ENCODE data around the gene CFAP221.

Gene CFAP221

DNA sequence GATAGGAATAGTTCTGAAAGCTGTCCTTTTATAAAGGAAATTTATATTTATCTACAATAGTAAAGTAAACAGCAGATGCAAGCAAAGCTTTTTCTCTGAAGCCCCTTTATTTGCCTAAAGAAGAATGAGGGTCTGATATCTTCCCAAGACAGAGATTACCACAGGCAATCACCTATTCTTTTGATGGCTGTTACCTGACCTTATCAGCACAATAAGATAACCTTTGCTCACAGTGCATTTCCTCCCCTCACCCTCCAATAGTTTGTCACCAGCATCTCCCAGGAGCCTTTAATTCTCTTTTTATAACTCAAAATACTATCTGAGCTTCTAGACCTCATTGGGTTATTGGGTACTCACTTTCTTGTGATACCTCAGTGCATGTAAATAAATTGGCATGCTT is 6.5 kb upstream of the CFAP221 start:
- no peak for DNase-seq

DNA sequence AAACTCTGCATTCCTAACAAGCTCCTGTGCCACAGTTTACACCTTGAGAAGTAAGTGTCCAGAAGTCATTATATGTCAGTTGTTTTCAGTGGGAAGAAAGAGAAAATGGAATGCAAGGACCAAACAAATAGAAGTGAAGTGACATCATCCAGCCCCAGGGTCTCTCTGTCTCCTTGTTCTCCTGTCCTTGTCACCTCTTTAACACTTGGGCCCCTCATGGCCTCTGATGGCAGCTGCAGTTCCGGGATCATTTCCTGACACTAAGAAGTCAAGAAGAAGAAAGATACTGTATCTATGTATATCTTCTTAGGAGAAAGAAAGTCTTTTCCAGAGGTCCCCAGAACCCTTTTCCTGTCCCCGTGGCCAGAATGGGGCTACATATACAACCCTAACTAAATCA is 2.8 kb upstream of the CFAP221 start:
- DNase-seq: no peak

DNA sequence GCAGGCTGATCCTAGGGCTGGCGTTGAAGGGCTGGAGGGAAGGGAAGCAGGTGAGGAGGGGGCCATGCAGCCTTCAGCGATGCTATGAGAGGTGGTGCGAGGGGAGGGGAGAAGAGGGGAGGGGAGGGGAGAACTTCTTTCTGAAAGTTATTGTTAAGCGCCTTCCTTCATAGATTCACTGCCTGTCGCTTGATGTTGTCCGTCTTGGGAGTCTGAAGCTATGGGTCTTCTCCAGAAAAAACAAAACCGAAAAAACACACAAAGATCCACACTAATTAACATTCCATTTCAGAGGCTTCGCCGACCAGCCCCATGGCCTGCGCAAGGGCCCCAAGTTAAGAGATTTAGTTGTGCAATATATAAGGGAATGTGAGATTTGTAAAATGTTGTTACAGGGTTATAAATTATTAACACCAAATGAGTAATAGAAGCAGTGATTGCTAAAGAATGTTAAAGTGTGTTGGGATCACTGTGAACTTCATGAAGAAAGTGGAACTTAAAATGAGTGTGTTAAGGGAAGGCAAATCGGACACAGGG is 758 bp downstream of the CFAP221 start:
- DNase-seq: no peak

DNA sequence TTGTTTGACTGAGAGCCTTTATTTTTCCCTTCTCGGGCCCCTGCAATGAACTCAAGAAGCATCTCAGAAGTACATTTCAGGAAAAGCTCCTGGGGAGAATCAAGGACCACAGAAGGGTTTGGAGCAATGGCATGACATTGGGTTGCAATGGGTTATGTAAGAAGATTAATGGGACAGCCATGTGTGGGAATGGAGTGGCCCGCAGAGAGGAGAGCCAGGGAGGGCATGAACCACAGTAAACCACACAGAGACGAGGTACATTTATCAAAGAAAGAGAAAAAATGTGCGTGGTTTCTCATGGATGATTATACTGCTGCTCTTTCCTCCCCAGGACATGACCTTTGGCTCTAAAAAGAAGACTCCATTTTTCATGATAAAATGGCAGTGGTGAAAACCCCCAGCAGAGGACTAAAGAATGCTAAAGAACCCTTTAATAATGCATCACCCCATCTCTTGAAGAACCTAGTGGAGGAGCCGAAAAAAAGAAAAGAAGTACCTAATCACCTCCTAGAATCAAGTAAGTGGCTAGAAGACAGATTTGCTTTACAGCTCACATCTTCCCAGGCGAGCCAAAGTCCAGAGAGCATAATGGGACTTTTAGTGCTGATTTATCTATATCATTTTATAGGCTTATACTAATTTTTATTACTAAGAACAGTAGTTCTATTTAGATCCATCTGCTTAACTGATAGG is 1.7 kb downstream of the CFAP221 start:
- no peak for DNase-seq

DNA sequence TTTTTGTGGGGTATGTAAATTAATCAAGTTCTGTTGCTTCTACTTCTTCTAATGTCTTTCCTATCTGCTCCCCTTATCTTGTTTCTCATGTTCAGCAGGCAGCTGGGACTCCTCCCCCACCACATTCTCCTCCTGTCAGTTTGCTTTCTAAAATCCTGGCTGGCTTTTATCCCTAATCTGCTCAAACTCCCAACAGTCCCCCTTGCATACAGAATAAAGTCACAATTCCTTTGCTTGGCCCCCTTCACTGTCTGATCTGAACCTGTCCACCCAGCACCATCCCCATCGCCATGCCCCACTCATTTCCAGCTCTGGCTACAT is 2.2 kb downstream of the CFAP221 start:
- no peak for DNase-seq

DNA sequence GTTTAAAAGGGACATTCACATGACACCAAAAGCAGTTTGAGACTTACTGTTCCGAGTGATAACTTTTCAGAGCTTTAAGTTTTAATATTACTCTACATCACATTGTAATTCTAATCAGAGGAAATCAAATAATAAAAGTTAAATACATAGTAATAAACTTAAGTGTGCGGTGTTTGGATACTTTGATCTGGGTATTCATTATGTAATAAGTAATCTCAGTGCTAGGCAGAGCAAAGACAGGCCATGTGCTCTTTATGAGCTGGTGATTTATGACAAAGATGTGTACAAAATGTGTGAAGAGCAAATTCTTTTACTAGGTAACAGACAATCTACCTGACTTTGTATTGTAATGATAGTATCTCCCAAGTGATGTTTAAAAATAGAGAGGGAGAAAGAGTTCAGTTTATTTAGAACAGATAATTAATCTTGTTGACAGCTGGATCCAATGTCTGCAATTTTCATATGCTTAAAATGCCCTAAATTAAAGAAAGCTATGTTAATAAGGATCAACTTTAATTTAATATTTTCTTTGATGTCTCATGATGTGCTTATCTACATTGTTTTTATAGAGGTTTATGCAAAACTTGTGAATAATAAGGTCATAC is 4.4 kb downstream of the CFAP221 start:
- peak; percentile 23 for DNase-seq

DNA sequence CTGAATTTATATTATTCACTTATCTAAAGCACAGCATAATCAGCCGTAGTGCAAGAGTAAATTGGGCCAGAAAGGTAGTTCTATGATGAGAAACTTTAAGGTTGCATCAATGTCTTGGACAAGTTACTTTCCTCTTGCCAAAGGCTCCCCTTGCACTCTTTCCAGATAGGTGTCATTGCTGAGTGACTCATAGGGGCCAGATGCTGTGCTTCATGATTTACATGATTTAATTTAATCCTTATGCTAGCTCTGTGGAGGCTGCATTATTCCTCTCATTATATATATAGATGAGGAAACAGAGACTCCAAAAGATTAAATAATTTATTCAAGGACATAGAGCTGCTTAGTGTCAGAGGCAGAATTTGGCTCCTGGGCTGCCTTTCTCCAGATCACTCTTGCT is 5.0 kb downstream of the CFAP221 start:
- DNase-seq: peak; percentile 76

DNA sequence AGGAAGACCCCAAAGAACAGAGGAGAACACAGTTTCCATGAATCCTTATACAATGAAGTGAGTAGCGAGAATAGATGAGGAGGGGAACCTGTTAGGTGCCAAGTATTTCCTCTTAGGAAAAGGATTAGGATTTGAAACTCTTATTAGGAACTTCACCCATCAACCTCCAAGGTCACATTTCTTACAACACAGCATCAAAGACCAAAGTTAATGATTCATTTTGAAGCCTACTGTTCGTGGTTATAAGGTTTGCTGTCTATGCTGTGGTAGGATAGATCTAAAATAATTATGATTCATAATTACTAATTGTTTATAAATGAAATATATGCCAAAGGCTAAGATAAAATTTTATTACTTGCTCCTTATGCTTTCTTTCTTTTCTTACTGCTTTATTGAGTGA is 6.1 kb downstream of the CFAP221 start:
- DNase-seq: no peak

DNA sequence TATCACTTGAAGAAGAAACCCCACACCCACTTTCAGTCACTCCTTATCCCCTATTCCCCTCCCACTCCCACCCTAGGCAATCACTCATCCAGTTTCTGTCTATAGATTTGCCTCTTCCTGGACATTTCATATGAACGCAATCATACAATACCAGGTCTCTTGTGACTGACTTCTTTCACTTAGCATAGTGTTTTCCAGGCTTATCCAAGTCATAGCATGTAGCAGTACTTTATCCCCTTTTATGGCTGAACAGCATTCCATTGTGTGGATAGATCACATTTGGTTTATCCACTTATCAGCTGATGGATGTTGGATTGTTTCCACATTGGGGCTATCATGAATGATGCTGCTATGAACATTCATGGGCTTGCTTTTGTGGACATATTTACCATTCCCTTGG is 6.6 kb downstream of the CFAP221 start:
- DNase-seq: no peak

DNA sequence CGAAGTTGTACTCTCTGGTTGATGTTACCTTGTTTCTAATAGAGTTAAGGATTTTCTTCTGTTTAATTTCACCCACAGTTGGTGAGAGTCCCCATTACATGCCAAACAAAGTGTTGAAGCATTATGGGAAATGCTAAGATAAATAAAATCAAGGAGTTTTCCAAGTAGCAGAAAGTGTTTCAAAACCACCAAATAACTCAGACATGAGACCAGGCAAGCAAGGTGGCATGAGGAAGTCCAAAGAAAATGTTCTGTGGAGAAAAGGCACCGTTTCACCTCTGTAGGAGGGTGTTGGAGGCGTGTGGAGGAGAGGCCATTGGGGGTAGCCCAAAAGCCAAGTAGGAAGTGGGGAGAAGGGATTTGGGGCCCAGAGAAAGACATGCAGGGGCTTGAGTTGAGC is 8.7 kb downstream of the CFAP221 start:
- DNase-seq: no peak

DNA sequence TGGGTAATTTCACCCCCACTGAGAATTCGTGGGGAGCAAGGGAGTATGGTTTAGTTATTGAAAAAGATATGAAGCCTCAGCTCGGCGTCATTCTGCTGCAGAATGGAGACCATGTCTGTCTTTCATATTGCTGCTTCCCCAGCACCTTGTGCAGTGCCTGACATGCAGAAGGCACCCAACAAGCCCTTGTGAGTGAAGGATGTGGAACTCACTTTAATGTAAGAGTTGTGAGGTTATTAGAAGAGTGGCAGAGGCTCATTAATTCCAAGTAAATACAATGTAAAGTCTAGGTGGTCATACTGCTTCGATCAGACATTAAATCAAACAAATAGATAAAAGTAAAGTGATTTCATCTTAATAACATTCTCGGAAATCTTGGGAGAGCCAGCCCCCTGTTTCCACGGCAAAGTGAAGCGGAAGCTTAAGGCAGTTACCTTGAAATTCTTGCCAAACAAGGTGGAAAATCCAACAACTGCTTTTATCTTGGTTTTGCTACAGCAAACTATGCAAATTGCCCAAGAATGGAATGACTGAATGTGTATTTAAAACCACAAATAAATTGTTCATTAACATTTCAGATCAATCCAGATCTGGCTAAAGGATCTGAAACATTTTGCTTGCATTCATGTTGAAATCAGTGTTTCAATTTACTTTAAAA is 9.6 kb downstream of the CFAP221 start:
- DNase-seq: no peak

DNA sequence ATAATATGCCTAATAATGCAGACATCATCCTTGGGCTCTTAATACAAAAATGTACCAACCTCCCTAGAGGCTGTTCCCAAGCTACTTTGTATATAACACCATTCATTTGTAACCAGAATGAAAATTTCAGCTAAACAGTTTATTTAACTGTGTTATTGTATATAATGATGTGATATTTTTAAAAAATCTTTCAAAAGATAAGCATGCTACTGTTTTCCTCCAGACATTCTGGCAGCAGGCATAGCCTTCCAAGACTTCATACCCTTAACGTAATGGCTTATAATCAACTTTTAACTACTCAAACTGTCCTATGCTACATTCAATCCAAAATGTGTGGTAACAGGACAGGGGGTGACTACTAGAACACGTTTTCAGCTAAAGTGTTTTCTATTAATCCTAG is 21.2 kb downstream of the CFAP221 start:
- no peak for DNase-seq

DNA sequence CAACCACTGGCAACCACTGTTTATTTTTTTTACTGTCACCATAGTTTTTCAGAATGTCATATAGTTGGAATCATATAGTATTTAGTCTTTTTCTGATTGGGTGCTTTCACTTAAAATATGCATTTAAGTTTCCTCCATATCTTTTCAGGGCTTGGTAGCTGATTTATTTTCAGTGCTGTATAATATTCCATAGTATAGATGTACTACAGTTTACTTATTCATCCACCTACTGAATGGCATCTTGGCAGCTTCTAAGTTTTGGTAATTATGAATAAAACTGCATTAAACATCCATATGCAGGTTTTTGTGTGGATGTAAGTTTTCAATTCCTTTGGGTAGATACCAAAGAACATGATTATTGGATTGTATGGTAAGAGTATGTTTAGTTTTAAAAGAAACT is 23.0 kb downstream of the CFAP221 start:
- no peak for DNase-seq

DNA sequence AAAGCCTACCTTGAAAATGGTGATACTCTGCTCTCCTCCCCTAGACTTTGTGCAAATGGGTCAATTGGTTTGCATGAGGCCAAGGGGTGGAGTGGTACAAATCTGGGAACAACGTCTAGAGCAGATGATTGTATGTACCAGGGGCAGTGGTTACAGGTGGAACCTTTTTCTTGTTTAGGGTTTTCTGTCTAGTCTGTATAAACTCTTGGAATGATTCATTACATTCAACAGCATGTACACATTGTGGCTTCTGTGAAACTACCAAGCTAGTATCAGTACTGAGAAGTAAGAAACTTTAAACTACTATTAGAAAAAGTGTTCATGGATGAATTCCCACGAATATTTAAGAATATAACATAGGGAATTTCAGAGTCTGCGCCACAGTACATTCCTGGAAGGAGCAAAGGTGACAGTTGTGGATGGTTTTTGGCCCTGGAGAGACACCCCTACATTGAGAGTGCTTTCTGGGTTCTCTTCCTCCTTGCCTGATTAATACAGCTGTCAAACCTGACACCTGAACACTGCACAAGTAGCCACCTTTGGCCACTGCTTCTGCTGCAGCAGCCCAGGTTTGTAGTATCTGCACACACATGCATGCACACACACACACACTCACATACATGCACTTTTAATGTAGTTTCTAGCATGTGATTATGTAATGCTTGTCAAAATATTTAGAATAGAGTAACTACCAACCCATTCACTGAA is 30.0 kb downstream of the CFAP221 start:
- no peak for DNase-seq

DNA sequence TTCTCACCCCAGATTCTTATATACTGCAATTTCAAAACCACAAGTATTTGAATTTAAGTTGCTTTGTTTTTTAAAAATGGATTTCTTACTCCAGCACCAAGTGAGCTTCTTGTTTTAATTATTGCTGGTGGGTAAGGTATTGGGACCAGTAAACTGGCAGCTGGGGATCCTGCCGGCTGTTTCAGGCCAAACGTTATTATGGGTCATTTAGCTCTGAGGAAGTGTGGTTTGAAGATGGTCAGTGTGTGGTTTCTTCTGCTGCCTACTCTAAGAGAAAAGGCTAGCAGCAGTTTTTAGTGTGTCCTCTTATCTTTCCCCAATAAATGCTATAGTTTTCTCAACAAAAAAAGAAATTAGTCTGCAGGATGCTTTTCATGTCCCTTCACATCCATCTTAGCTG is 30.6 kb downstream of the CFAP221 start:
- DNase-seq: no peak

DNA sequence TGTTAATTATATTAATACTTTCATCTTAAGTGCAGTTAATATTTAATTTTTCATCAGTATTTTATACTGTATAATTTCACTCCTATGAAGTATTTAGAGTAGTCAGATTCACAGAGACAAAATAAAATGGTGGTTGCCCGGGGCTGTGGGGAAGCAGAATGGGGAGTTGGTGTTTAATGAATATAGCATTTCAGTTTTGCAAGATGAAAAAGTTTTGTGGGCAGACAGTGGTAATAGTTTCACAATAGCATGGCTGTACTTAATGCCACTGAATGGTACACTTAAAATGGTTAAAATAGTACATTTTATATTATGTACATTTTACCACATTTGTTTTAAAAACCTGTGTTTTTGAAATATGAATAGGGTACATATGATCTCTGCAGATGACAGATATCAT is 31.2 kb downstream of the CFAP221 start:
- DNase-seq: no peak

DNA sequence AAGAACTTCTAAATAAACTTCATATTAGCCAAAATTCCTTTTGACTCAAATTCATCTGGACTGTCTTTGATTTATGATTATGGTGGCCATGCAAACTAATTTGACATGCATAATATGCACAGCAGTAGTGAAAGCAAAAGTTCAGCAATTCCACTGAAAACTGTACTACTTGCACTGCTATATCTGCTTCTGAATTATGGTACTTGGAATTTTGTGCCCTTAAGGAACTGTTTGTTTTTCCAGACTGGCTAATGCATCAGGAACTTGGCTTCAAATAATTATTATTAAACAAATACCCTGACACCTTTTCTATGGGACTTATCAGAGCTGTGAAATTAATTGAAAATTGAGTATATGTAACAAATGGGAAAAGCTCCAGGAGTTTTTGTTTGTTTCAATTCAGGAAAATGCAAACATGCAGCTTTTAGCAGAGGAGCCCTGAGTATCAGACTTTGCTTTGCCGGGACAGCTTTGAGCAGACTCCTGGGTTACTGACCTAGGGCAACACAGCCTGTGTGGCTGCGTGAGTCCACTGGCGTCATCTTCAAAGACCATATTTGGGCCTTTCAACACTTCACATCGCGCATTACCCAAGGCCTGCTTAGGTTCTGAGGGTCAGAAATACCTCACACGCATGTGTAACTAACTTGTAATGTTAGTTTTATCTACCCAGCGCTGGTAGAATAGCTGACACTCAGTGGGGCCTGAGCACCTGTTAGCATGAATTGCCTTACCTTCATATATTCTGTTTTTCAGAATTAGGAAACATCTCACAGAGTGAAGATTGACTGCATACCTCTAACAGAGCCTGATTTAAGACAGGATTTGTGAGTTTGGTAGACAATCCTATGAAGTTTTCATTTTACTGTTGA is 35.4 kb downstream of the CFAP221 start:
- no peak for DNase-seq

DNA sequence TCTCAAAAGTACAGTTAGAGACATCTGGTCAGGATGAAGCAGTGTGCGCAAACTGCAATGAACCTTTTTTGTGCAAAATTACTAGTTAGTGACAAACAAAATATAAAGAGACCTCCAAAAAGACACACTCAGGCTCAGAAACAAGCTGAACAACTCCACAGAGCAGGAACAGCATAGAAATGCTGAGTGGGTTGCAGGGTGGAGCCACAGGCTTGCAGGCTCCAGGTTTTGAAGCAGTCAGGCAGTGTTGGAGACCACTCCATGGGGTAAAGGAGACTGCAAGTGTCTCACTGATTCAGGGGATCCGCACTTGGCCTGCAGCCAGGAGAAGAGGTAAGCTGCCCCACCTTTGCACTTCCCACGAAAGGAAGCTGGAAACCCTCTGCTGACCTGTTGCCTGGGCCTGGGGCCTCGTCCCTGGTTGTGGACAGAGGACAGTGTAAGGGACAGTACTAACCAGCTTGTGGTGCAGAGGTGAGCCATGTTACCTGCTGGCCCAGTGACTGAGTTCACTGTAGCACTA is 36.4 kb downstream of the CFAP221 start:
- no peak for DNase-seq

DNA sequence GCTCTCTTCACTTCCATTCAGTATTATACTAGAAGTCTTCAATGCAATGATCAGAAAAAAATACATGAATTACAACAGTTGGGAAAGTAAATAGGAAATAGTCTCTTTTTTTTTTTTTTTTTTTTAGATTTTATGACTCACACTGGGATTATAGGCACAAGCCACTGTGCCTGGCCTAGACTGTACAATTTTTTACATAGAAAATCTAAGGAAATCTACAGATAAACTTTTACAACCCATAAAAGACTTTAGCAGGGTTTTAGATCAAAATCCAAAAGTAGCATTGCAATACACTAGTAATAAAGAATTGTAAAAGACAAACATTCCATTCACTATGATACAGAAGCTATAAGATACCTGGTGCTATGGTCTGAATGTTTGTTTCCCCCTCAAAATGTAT is 39.0 kb downstream of the CFAP221 start:
- DNase-seq: no peak

DNA sequence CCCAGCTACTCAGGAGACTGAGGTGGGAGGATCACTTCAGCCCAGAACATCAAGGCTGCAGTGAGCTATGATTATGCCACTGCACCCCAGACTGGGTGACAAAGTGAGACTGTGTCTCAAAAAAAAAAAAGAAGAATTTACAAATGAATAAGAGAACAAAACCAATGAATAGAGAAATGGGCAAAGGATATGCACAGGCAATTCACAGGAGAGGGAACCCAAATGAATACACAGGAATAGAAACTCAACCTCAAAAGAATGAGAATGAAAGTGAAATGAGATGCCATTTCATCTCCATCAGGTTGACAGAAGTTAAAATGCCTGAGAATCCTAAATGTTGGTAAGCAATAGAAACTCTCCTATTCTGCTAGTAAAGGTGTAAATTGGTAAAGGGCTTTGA is 40.2 kb downstream of the CFAP221 start:
- no peak for DNase-seq

DNA sequence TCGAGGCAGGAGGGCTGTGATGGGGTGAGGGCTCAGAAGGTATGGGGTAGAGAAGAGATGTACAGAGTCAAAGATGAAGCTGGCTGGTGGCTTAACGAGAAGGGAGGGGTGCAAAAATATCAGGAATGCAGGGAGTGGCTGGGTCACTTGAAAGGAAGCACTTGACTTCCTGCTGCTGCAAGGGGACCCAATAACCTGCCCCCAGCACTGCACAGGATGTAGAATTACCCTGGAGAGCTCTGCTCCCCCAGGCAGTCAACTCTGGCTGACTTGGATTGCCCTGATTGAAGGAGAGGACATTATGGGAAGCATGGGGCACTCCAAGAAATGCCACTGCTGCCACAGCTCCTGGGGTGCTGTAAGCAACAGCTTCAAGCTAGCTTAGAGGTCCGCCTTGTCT is 41.8 kb downstream of the CFAP221 start:
- DNase-seq: no peak

DNA sequence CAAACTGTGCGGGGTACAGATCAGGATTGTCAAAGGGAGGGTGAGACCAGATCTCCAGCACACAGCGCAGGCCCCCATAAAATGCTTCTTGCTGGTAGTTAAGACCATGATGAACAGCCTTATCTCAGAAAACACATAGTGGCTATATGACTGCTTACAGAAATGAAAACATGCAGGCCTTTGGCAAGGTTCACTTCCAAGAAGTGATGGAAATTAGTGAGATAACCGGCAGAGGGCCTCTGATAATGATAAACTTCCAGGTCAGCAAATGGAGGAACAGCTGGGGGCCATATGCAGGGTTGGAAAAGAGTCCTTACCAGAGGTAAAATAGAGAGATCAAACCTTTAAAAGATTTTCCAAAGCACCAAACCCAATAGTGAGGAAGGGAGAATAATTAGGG is 46.6 kb downstream of the CFAP221 start:
- DNase-seq: no peak

DNA sequence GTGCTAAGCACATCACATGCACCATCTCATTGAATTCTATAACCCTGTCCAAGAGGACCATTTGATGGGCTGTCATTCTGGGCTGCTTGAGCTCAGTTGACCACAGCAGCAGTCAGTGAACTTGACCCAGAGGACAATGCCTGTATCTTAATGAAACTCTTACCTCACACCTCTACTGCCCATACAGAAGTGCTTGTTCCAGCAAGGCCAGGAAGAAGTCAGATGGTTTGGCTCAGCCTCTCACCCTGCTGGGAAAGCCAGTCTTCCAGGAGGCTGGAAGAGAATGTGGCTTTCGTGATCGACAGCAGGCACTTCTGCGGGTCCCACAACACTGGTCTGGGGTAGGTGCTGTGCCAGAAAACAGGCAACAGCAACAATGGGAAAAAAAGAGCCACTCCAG is 47.3 kb downstream of the CFAP221 start:
- DNase-seq: no peak
